IPS-18c (cell line): Measurements from ENCODE around the gene XPNPEP1.

Experiments
- H3K4me3 ChIP-seq: 2 replicates; pipeline ENCODE4 v1.7.0; 2013; ENCODE audit warnings: low read depth, mild to moderate bottlenecking, low read length, moderate library complexity; ENCODE audit not compliant: insufficient read depth
- H3K9me3 ChIP-seq: one replicate; pipeline ENCODE4 v1.6.1; 2013; ENCODE audit warnings: mild to moderate bottlenecking, low read length, moderate library complexity; ENCODE audit not compliant: control insufficient read depth, insufficient read depth

Gene XPNPEP1

GRCh38 chr10:109823196-109823595, 100.1 kb downstream of the XPNPEP1 start:
- H3K9me3 ChIP-seq = no peaks in the 10 kb centered on the region
- no peak overlapping the region for H3K4me3 ChIP-seq

GRCh38 chr10:109821672-109822071, 101.6 kb downstream of the XPNPEP1 start:
- Histone ChIP-seq H3K4me3 (no peak overlapping the region), H3K9me3 (no peaks in the 10 kb centered on the region)

GRCh38 chr10:109820620-109821405, 102.5 kb downstream of the XPNPEP1 start:
- Histone ChIP-seq H3K9me3 (no peaks in the 10 kb centered on the region), H3K4me3 (no peak overlapping the region)

GRCh38 chr10:109819807-109820206, 103.5 kb downstream of the XPNPEP1 start:
- Histone ChIP-seq H3K9me3 (no peaks in the 10 kb centered on the region), H3K4me3 (no peak overlapping the region)
